HG02588 (cell line): Measurements from ENCODE around the gene RYR2.
"Not testable (repeated sequence)": the region's sequence is repeated elsewhere in the genome, so short reads cannot be mapped to it uniquely, and the experiment has no call there.

ENCODE experiments used
- ATAC-seq: cut with Tn5 transposase; IDR thresholded peaks from one replicate; pipeline ENCODE4 v1.9.1; 2021; ENCODE audit warnings: mild to moderate bottlenecking, moderate library complexity; ENCODE audit not compliant: unreplicated experiment

The RYR2 gene

DNA sequence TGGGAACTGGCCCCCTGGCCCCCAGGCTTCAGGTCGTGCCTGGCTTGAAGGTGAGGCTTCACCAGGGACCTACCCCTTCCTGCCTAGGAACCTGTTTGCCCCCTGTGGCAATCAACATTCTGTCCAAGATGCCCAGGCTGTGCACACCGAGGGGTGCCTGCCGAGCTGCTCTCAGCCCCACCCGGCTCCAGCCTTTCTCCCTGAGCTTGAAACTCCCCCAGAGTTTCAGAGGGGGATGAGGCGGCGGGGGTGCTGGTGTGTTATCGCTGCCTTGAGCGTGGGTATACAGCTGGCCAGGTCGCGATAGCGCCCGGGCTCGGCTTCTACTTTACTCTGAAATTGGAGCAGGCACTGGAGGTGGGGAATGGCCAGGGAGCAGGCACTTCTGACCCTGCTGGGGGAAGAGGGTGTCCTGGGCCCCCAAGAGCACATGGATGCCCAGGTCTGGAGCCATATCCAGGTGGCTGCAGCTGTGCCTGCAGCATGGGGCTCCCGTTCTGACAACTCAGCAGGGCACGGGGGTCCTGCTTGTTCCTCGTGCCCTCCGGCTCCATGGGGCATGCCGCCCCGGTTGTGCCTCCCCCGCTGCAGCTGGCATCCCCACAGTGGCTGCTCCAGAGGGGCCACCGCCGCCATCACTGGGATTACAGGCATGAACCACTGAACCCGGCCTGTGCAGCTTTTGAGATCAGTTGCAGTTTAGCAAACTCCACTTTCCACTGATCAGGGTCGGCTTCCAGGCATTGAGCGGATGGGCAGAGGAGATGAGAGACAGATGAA, 29.8 kb downstream of the RYR2 start:
- no peak for ATAC-seq

DNA sequence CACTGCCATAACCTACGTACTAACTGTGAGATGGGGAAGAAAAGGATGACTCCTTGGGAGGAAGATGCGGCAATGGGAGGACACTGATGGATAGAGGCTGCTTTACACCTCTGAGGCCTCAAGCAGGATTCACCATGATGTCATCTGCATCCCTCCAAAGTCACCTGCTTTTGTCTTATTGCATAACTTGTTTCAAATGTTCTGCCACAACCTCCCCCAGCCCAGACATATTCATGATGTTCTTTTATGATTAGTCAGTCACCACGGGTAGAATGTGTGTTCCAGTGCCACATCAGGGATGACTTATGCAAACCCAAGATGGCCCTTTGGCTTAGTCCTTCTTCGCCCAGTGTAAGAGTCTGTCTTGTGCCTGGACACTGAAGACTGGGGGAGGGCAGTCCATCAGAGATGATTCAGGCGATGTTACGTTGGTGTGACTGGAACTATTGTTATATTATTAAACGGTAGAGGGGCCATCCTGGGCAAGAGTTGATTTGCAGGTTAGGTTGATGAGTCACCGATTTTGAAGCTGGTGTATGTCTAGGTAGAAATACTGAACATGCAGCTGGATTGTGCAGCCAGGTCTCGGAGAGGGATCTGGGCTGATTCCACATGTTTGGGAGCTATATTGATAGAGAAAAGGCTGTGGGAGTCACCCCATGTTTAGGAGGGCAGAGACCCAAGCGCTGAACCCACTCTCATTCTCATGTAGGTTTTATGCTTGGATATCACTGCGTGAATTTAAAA, 32.6 kb downstream of the RYR2 start:
- no peak for ATAC-seq

DNA sequence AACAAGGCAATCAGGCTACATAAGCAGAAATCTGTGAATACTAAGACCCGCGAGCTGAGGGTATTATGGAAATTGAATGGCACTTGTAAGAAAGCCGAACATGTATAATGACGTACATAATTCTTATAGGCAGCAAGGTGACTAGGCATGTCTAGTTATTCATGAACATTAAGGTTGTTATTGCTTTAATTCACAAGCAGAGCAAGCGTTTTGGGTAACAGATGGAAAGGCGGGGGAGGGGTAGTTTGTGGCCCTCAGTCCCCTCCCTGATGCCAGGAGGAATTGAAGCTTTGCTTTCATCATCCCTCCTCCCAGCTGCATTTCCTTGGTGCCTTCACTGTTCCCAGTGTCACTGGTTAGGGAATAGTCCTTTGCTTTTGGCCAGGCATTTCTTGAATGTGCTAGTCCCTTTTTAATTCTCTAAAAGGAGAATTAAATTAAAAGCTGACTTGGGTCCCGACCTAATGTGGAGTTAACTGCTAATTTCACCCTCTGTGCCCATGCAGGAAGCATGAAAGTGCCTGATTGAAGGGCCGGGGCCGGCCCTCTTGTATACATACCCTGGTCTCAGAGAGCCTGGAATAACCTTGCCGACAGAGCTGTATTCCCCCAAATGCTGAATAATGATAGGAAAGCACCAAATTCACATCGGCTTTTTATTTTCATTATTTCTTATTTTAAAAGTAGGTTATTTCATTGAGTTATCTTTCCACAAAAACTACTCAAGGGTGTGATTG, 42.5 kb downstream of the RYR2 start:
- ATAC-seq = no peak

DNA sequence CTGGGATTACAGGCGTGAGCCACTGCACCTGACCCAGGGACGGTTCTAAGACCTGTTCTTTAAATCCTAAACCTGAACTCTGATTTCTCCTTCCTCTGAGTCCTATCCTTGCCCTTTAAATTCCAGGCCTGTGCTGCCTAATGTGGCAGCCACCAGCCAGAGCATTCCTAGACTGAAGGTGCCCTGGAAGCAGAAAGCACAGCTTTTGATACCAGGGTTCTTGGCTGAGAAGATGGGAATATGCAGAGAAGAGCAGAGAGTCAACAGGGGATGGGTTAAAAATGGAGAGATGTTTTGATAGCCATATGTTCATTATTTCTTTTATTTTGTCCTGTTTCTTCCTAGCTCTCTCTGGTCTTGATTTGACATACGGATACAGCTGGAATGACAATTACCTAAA, 49.7 kb downstream of the RYR2 start:
- ATAC-seq = no peak

DNA sequence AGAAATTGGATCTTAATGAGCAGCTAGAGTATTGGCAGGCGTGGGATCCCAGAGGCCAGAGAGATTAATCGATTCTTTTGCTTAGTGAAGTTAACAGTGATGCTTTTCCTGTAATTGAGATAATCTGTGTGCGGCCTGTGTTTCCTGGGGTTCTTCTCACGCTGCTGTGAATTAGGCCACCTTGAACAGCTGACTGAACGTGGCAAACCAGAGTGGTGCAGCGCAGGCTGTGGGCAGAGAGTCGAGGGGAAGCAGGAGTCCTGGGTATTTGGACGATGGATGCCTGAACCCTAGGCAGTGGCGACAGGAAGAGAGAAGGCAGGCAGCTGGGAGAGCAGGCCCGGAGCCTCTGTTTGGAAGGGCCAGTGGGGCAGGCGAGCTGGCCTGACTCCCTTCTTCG, 51.7 kb downstream of the RYR2 start:
- no peak for ATAC-seq

- ATAC-seq = no peak
Measured at GRCh38 chr1:237098541-237098940, 56.6 kb downstream of the RYR2 start.

GRCh38 chr1:237103021-237103420, 61.0 kb downstream of the RYR2 start:
- ATAC-seq = no peak

DNA sequence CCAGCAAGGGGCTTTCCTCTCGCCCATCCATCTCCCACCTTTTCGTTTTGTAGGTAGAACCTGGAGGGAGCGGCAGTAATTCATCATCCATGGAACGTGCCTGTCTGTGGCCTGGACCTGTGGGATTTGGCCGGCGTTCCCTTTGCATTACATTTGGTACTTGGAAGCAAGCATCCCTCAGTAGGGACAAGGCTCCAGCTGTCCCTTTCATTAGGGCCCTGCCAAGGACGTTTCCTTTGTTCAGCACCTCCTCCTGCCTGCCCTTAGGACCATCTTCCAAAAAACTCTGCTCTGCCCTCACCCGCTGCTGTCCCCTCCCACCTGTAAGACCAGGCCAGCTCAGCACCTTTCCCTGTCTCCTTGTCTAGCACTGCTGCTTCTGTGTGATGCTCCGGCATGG, 62.1 kb downstream of the RYR2 start:
- ATAC-seq = no peak

DNA sequence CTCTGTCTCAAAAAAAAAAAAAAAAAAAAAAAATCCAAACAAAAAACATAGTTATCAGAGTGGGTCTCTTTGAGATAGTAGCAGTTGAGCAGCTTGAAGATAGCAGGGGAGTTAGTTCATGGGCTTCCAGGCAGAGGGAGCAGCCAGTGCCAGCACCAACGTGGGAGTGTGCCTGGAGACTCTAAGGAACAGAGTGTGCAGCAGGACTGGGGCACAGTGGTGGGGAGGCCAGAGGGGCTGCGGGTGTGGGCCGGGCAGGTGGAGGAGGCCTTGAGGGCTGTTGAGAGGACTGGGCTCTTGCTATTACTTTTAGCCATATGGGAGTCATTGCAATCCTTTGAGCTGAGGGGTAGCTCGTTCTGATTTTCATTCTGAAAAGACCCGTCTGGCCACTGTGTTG, 63.8 kb downstream of the RYR2 start:
- ATAC-seq = no peak

GRCh38 chr1:237108297-237109040, 66.5 kb downstream of the RYR2 start:
- no peak for ATAC-seq

- no peak for ATAC-seq
Measured at GRCh38 chr1:237111807-237112206, 69.8 kb downstream of the RYR2 start.

DNA sequence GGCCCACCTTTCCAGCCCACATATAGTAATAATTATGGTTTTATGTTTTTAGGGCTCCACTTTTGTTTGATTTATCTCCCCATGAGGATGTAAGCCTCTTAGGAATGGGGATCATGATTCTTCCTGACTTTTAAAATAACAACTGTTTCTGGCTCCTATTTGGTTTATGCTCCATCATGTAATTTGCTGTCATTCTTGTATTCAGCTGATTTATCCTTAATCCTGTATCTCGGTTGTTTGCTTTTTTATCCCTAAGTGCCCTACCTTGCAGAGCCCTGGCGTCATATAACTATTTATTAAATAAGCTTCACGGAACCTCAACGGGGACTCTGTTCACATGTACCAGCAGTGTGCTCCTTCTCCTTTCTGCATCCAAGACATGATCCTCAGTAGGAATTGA, 70.7 kb downstream of the RYR2 start:
- no peak for ATAC-seq

DNA sequence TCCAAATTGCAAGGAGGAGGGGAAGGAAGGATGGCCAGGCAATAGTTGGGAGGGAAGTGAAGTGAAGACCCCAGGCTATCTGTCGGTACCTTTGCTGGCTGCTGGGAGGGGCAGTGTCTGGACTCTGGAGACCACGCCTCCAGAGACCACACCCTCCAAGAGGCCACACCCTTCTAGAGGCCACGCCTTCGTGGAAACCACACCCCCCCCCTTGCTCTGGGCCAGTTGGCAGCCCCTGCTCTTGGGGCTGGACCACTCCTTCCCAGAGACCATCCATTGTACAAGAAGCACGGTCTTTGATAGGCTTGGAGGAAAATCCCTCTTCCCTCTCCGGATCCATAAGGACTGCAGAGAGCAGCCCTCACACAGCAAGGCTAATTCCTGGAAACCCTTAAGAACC, 73.1 kb downstream of the RYR2 start:
- no peak for ATAC-seq

GRCh38 chr1:237119091-237119490, 77.1 kb downstream of the RYR2 start:
- no peak for ATAC-seq

DNA sequence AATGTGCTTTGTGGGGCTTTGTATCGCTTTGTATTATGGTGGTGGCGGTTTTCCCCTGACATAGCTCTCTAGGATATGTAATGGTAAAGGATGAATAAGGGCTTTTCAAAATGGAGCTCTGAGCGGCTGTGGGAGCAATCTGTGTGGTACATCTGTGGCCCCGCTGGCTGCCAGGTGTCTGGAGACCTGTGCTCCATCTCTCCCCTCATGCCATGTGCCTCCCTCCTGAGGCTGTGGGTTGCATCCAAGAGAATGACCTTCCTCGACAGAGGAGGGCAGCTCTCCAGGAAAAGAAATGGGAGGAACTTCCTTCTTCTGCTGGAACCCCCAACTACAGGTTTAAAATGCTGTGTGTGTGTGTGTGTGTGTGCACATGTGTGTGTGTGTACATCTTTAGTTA, 78.7 kb downstream of the RYR2 start:
- no peak for ATAC-seq

- no peak for ATAC-seq
Measured at GRCh38 chr1:237124856-237125462, 83.0 kb downstream of the RYR2 start.

DNA sequence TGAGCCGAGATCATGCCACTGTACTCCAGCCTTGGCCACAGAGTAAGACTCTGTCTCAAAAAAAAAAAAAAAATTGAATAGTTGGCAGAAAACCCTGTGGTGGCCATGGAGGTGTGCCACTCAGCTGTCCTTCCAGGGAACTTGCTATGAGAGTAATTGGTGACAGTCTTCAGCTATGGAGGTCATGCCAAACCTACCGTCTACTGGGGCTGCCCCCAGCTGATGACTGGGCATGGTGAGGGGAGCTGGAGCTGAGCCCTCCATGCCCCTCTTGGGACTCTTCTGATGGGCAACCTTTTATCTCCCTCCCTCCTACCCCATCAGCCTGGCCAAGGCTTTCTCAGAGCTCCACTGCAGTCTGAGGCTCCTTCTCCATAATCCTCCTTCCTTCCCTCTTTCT, 84.2 kb downstream of the RYR2 start:
- no peak for ATAC-seq

DNA sequence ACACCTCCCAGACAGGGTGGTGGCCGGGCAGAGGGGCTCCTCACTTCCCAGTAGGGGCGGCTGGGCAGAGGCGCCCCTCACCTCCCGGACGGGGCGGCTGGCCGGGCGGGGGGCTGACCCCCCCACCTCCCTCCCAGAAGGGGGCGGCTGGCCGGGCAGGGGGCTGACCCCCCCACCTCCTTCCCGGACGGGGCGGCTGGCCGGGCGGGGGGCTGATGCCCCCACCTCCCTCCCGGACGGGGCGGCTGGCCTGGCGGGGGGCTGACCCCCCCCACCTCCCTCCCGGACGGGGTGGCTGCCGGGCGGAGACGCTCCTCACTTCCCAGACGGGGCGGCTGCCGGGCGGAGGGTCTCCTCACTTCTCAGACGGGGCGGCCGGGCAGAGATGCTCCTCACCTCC, 85.3 kb downstream of the RYR2 start:
- not testable (repeated sequence) for ATAC-seq

GRCh38 chr1:237133921-237134320, 91.9 kb downstream of the RYR2 start:
- no peak for ATAC-seq

DNA sequence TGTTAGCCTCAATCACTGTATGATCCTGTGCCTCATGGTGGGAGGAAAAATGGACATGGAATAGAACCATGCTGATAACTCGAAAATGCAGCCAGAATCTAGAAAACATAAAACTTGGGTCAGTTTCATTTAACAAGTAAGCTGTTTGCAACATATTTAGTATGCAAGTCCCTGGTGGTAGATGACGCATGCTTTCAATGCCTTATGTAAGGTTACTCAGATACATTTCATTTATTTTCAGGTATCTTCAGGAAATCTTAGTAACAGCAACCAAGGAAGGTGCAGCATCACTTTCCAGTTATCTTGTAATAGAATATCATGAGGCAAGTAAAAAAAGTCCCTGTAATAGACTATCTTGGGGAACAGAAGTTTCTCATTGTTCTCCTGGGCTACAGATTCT, 92.9 kb downstream of the RYR2 start:
- no peak for ATAC-seq

DNA sequence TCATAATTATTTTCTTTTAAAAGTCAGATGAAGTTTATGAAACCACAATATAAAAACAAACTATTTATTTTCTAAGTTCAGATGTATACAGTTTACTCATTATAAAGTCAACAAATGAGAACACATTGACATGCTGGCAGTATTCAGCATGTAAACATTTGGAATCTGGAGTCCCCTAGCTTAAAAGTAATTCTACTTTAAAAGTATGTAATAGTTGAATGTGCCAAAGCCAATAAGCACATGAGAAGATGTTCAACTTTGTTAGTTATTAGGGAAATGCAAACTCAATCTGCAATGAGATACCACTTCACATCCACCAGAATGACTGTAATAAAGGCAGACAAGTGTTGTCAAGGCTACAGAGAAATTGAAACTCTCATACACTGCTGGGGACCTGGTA, 96.6 kb downstream of the RYR2 start:
- ATAC-seq = no peak
